Loucy (cell line): ENCODE measurements around the gene FGR.
A peak's percentile ranks its signal among the peaks of the same experiment; 100 is the strongest.

ENCODE experiments used
- H2AFZ ChIP-seq: fragments of 200-600 bp; sonication (generic); 2 replicates; pipeline ENCODE4 v1.6.0; 2016; ENCODE audit warnings: antibody characterized with exemption, mild to moderate bottlenecking, low read length, moderate library complexity
- H3F3A ChIP-seq: fragments of 200-600 bp; 2 replicates; pipeline ENCODE4 v1.6.0; 2016; ENCODE audit warnings: antibody characterized with exemption, low read depth, mild to moderate bottlenecking
- H3K27me3 ChIP-seq: fragments of 200-600 bp; sonication (generic); 2 replicates; pipeline ENCODE4 v1.6.1; 2014; ENCODE audit warnings: low read length, mild to moderate bottlenecking; ENCODE audit not compliant: insufficient read depth, poor library complexity, severe bottlenecking
- H3K36me3 ChIP-seq: fragments of 200-600 bp; sonication (generic); 2 replicates; pipeline ENCODE4 v1.6.1; 2016; ENCODE audit warnings: low read length; ENCODE audit not compliant: insufficient read depth
- H3K4me1 ChIP-seq: fragments of 200-600 bp; sonication (generic); 2 replicates; pipeline ENCODE4 v1.5.1; 2014; ENCODE audit warnings: low read length, mild to moderate bottlenecking; ENCODE audit not compliant: insufficient read depth, poor library complexity, severe bottlenecking
- H3K4me2 ChIP-seq: fragments of 200-600 bp; sonication (generic); 2 replicates; pipeline ENCODE4 v1.6.0; 2014; ENCODE audit warnings: antibody characterized with exemption, low read length, low read depth, mild to moderate bottlenecking; ENCODE audit not compliant: poor library complexity, severe bottlenecking
- H3K4me3 ChIP-seq: fragments of 200-600 bp; sonication (generic); 2 replicates; pipeline ENCODE4 v1.5.1; 2014; ENCODE audit warnings: low read length, mild to moderate bottlenecking, mixed read lengths; ENCODE audit not compliant: poor library complexity, severe bottlenecking
- H3K79me2 ChIP-seq: fragments of 200-600 bp; sonication (generic); 2 replicates; pipeline ENCODE4 v1.6.1; 2014; ENCODE audit warnings: low read length; ENCODE audit not compliant: insufficient read depth
- H3K9ac ChIP-seq: fragments of 200-600 bp; sonication (generic); 2 replicates; pipeline ENCODE4 v1.6.0; 2014; ENCODE audit warnings: mild to moderate bottlenecking, low read depth, low read length, moderate library complexity; ENCODE audit not compliant: poor library complexity, severe bottlenecking
- H3K9me2 ChIP-seq: fragments of 200-600 bp; sonication (generic); replicated peaks from 2 replicates; pipeline ENCODE4 v1.6.1; 2016; ENCODE audit warnings: low read depth, low read length, mixed read lengths
- H3K9me3 ChIP-seq: fragments of 200-600 bp; sonication (generic); 2 replicates; pipeline ENCODE4 v1.6.1; 2014; ENCODE audit warnings: mild to moderate bottlenecking, antibody characterized with exemption, low read length, low read depth; ENCODE audit not compliant: insufficient read depth
- H4K20me1 ChIP-seq: fragments of 200-600 bp; sonication (generic); 2 replicates; pipeline ENCODE4 v1.6.0; 2014; ENCODE audit warnings: antibody characterized with exemption, low read length, mild to moderate bottlenecking; ENCODE audit not compliant: insufficient read depth, poor library complexity, severe bottlenecking
- EZH2phosphoT487 ChIP-seq: fragments of 200-600 bp; IDR thresholded peaks from 2 replicates; pipeline ENCODE4 v1.6.1; 2018; ENCODE audit warnings: antibody characterized with exemption, mild to moderate bottlenecking, moderate library complexity, borderline replicate concordance
- TF ChIP-seq, protein P1 (sequence below): fragments of 200-600 bp; sonication (generic); conservative IDR thresholded peaks from 2 replicates; pipeline ENCODE4 v1.5.1; 2014; ENCODE audit warnings: mild to moderate bottlenecking, antibody characterized with exemption, low read length

Gene FGR

DNA sequence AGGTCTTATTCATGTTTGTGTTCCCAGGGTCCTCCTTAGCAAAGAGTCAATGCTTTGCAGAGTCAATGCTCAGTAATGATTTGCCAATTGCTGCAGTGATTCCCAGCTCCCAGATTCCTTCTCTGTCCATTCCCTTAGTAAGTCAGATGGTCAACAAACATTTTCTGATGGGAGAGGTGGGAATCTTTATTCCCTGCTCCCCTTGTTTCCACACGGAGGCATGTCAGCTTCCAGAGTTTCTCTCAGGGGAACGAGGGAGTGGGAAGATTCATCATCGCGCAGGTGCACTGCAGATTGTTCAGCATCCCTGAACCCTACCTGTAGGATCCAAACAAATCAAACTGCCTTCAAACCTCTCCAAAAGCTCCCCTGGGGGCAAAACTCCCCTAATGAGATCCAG, 23.5 kb downstream of the FGR start:
- no peak overlapping the region for H3K4me2 ChIP-seq
- no peaks in the 10 kb centered on the region for H3K36me3 ChIP-seq
- TF ChIP-seq EZH2phosphoT487 = no peak
- TF ChIP-seq, protein P1, sequence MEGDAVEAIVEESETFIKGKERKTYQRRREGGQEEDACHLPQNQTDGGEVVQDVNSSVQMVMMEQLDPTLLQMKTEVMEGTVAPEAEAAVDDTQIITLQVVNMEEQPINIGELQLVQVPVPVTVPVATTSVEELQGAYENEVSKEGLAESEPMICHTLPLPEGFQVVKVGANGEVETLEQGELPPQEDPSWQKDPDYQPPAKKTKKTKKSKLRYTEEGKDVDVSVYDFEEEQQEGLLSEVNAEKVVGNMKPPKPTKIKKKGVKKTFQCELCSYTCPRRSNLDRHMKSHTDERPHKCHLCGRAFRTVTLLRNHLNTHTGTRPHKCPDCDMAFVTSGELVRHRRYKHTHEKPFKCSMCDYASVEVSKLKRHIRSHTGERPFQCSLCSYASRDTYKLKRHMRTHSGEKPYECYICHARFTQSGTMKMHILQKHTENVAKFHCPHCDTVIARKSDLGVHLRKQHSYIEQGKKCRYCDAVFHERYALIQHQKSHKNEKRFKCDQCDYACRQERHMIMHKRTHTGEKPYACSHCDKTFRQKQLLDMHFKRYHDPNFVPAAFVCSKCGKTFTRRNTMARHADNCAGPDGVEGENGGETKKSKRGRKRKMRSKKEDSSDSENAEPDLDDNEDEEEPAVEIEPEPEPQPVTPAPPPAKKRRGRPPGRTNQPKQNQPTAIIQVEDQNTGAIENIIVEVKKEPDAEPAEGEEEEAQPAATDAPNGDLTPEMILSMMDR = no peak
- H3K27me3 ChIP-seq = no peaks in the 10 kb centered on the region
- 0 out of 2 replicates have a peak, but pooled peaks cover 3% of the 10 kb centered on the region for H3F3A ChIP-seq
- no peaks in the 10 kb centered on the region for H4K20me1 ChIP-seq
- H2AFZ ChIP-seq = no peak overlapping the region
- H3K4me1 ChIP-seq = peaks cover 35% of the 10 kb centered on the region
- no peaks in the 10 kb centered on the region for H3K9me2 ChIP-seq
- H3K4me3 ChIP-seq = no peak overlapping the region
- H3K9ac ChIP-seq = no peak overlapping the region
- H3K9me3 ChIP-seq = no peaks in the 10 kb centered on the region
- H3K79me2 ChIP-seq = no peaks in the 10 kb centered on the region

DNA sequence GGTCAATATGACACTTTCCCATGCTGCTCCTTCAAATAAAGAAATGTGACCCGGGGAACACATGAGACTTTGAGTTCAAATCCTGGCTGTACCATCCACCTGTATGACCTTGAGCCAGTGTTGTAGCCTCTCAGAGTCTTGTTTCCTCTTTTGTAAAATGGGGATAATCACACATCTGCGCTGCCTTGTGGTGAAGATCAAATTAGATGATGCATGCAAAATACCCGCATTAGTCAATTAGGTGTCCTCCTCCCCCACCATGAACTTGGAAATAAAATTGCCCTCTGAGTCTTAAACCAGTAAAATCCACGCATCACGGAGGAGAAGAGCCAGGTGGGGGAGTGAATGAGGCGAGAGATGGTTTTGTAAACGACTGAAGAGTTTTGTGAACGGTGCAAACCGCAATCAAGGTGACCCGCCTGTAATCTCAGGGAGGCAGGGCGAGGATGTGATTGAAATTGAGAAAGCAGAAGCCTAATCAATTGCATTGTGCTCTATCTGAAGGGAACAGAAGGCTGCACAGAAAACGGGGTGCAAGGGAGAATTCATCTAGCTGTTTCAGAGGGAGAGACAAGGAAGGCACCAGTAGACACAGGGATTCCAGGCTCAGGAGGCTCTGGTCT, 25.3 kb downstream of the FGR start:
- no peak for TF ChIP-seq EZH2phosphoT487
- TF ChIP-seq, protein P1 = no peak
- no peaks in the 10 kb centered on the region for H3K27me3 ChIP-seq
- no peaks in the 10 kb centered on the region for H3K9me3 ChIP-seq
- no peak overlapping the region for H3K4me3 ChIP-seq
- 0 out of 2 replicates have a peak, but pooled peaks cover 3% of the 10 kb centered on the region for H3F3A ChIP-seq
- H3K4me2 ChIP-seq = peak overlapping the region; percentile 12
- H3K79me2 ChIP-seq = no peaks in the 10 kb centered on the region
- peaks cover 43% of the 10 kb centered on the region for H3K4me1 ChIP-seq
- H2AFZ ChIP-seq = 0 out of 2 replicates have a peak overlapping the region, but pooled peaks have one; percentile 39
- no peaks in the 10 kb centered on the region for H3K36me3 ChIP-seq
- no peaks in the 10 kb centered on the region for H4K20me1 ChIP-seq
- no peaks in the 10 kb centered on the region for H3K9me2 ChIP-seq
- H3K9ac ChIP-seq = peak overlapping the region; percentile 37

DNA sequence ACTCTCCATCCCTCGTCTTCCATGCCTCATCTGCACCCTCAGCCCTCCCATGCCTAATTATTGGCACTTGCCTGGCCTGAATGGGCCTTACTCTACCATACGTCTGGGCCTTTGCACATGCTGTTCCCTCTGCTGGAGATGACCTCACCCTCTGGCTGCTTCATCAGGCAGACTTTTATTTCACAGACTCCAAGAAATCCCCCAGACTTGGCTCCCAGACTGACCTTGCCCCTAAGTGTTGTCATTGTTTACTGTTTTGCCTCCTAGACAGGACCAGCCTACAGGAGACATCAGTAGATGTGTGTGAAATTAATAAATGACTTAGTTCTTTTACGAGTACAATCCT, 25.8 kb downstream of the FGR start:
- no peaks in the 10 kb centered on the region for H3K27me3 ChIP-seq
- H3K4me3 ChIP-seq = no peak overlapping the region
- H4K20me1 ChIP-seq = no peaks in the 10 kb centered on the region
- H3K79me2 ChIP-seq = no peaks in the 10 kb centered on the region
- no peak for TF ChIP-seq EZH2phosphoT487
- TF ChIP-seq, protein P1 = no peak
- no peaks in the 10 kb centered on the region for H3K36me3 ChIP-seq
- peak overlapping the region; percentile 12 for H3K4me2 ChIP-seq
- H3K4me1 ChIP-seq = peaks cover 49% of the 10 kb centered on the region
- H3K9ac ChIP-seq = peak overlapping the region; percentile 37
- no peaks in the 10 kb centered on the region for H3K9me2 ChIP-seq
- peak overlapping the region; percentile 39; the same call in 1 of the 2 replicates for H2AFZ ChIP-seq
- H3K9me3 ChIP-seq = no peaks in the 10 kb centered on the region
- 0 out of 2 replicates have a peak, but pooled peaks cover 3% of the 10 kb centered on the region for H3F3A ChIP-seq
